BE2C (cell line): ENCODE measurements around the gene CCDC187.
A peak's percentile ranks its signal among the peaks of the same experiment; 100 is the strongest.

ENCODE experiments used
- DNase-seq: peaks from one replicate; pipeline ENCODE4 v3.0.0-alpha.2; 2020
- H3K27me3 ChIP-seq: fragments of 250-450 bp; sonication (Bioruptor Pico); 2 replicates; pipeline ENCODE4 v1.5.1; 2020; ENCODE audit warnings: mild to moderate bottlenecking
- H3K36me3 ChIP-seq: fragments of 250-450 bp; sonication (Bioruptor Pico); 2 replicates; pipeline ENCODE4 v1.5.1; 2020; ENCODE audit warnings: mild to moderate bottlenecking
- H3K4me1 ChIP-seq: fragments of 250-450 bp; sonication (Bioruptor Pico); 2 replicates; pipeline ENCODE4 v1.5.1; 2020
- H3K4me3 ChIP-seq: 2 replicates; pipeline ENCODE4 v1.5.1; 2011; ENCODE audit warnings: low read depth, low read length
- H3K9me3 ChIP-seq: fragments of 250-450 bp; sonication (Bioruptor Pico); 2 replicates; pipeline ENCODE4 v1.5.1; 2020
- TF ChIP-seq, protein P1 (sequence below): IDR thresholded peaks from 2 replicates; pipeline ENCODE4 v1.5.1; 2012; ENCODE audit warnings: mild to moderate bottlenecking, low read depth, low read length

Gene CCDC187

DNA sequence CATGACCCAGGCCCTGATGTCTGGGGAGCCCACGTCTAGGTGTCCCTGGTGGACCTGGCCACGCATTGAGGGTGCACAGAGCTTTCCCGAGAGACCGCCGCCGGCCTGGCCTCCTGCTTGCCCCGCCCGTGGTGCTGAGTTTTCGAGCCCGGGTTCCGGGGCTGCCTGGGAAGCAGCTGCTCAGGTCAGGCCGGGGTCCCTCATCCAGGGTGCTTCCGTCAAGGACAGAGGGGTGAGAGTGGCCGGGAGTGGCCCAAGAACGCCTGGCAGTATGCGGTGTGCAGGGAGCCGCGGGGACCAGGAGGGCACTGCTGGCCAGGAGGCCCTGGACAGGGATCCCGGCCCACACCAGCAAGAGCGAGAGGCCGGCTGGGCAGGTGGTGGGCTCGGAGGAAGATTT, 19.6 kb downstream of the CCDC187 start:
- no peaks in the 10 kb centered on the region for H3K9me3 ChIP-seq
- TF ChIP-seq, protein P1, sequence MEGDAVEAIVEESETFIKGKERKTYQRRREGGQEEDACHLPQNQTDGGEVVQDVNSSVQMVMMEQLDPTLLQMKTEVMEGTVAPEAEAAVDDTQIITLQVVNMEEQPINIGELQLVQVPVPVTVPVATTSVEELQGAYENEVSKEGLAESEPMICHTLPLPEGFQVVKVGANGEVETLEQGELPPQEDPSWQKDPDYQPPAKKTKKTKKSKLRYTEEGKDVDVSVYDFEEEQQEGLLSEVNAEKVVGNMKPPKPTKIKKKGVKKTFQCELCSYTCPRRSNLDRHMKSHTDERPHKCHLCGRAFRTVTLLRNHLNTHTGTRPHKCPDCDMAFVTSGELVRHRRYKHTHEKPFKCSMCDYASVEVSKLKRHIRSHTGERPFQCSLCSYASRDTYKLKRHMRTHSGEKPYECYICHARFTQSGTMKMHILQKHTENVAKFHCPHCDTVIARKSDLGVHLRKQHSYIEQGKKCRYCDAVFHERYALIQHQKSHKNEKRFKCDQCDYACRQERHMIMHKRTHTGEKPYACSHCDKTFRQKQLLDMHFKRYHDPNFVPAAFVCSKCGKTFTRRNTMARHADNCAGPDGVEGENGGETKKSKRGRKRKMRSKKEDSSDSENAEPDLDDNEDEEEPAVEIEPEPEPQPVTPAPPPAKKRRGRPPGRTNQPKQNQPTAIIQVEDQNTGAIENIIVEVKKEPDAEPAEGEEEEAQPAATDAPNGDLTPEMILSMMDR, result no peak
- DNase-seq, result no peak
- no peaks in the 10 kb centered on the region; the same call in 1 of the 2 replicates for H3K27me3 ChIP-seq
- no peak overlapping the region for H3K4me3 ChIP-seq
- H3K36me3 ChIP-seq, result no peaks in the 10 kb centered on the region
- H3K4me1 ChIP-seq, result peaks cover 8% of the 10 kb centered on the region

- no peaks in the 10 kb centered on the region for H3K36me3 ChIP-seq
- no peaks in the 10 kb centered on the region; the same call in 1 of the 2 replicates for H3K27me3 ChIP-seq
- H3K4me3 ChIP-seq, result no peak overlapping the region
- H3K9me3 ChIP-seq, result no peaks in the 10 kb centered on the region
- peak; percentile 85 for DNase-seq
- TF ChIP-seq, protein P1, result peak; percentile 76
- peaks cover 5% of the 10 kb centered on the region for H3K4me1 ChIP-seq
These were observed 20.3 kb downstream of the CCDC187 start for GRCh38 chr9:136283291-136284235.

GRCh38 chr9:136282272-136282861, 21.5 kb downstream of the CCDC187 start:
- TF ChIP-seq, protein P1, result no peak
- no peaks in the 10 kb centered on the region for H3K9me3 ChIP-seq
- H3K27me3 ChIP-seq, result no peaks in the 10 kb centered on the region; the same call in 1 of the 2 replicates
- no peaks in the 10 kb centered on the region for H3K4me1 ChIP-seq
- no peak overlapping the region for H3K4me3 ChIP-seq
- no peak for DNase-seq
- no peaks in the 10 kb centered on the region for H3K36me3 ChIP-seq

GRCh38 chr9:136281421-136282271, 22.2 kb downstream of the CCDC187 start:
- Histone ChIP-seq H3K9me3 (no peaks in the 10 kb centered on the region), H3K27me3 (no peaks in the 10 kb centered on the region; the same call in 1 of the 2 replicates), H3K4me3 (no peak overlapping the region), H3K4me1 (no peaks in the 10 kb centered on the region), H3K36me3 (no peaks in the 10 kb centered on the region)
- DNase-seq, result no peak
- TF ChIP-seq, protein P1, result no peak

GRCh38 chr9:136280535-136281315, 23.2 kb downstream of the CCDC187 start:
- H3K9me3 ChIP-seq, result no peaks in the 10 kb centered on the region
- no peak for DNase-seq
- TF ChIP-seq, protein P1, result no peak
- H3K4me1 ChIP-seq, result no peaks in the 10 kb centered on the region
- H3K27me3 ChIP-seq, result no peaks in the 10 kb centered on the region; the same call in 1 of the 2 replicates
- H3K36me3 ChIP-seq, result no peaks in the 10 kb centered on the region
- H3K4me3 ChIP-seq, result no peak overlapping the region
